B cell (primary cell): ENCODE results near the gene MAP2K5. TPM values are rescaled to one million over a fixed set of nuclear protein-coding genes. Genes with fewer than 3 reads are reported as not detected.

ENCODE experiments used
- ATAC-seq: fragments of 200-7000 bp; cut with Tn5 transposase; one replicate; pipeline ENCODE4 v1.10.0; 2021; ENCODE audit warnings: low read depth, mild to moderate bottlenecking, moderate number of reproducible peaks, moderate library complexity
- CTCF ChIA-PET: fragments of 350-600 bp; sonication (Branson Sonifier 250); formaldehyde crosslinking; loops from one replicate; lab custom pipeline; 2021; ENCODE audit warnings: antibody characterized with exemption, inconsistent platforms; lab: Charles Lee
- POLR2A ChIA-PET: fragments of 350-600 bp; sonication (Branson Sonifier 250); formaldehyde crosslinking; loops from one replicate; lab custom pipeline; 2021; ENCODE audit warnings: antibody characterized with exemption; lab: Charles Lee
- DNase-seq: peaks from one replicate; pipeline ENCODE4 v3.0.0; 2013
- H2AFZ ChIP-seq: 2 replicates; pipeline ENCODE4 v1.6.1; 2012; ENCODE audit warnings: mild to moderate bottlenecking, low read depth, low read length; ENCODE audit not compliant: insufficient read depth, poor library complexity, severe bottlenecking
- H3K27ac ChIP-seq, 2 donors: 1 replicate in 1 of 2; 2 replicates in 1 of 2; pipeline ENCODE4 v1.5.1; 2012 to 2013; ENCODE audit warnings: low read length in 2 of 2, mild to moderate bottlenecking in 2 of 2, moderate library complexity in 1 of 2
- H3K27me3 ChIP-seq, 4 experiments: fragments of 200-600 bp in 1 of 4; sonication (generic) in 1 of 4; replicated peaks in 1 of 4; 1 replicate in 2 of 4; 2 replicates in 2 of 4; pipeline versions ENCODE4 v1.6.1 to v1.7.0; 2013 to 2016; ENCODE audit warnings: low read length in 3 of 4, mild to moderate bottlenecking in 2 of 4, mixed read lengths in 1 of 4, moderate library complexity in 1 of 4; ENCODE audit not compliant: insufficient read depth in 4 of 4, control insufficient read depth in 3 of 4; ENCODE audit errors: control extremely low read depth in 1 of 4
- H3K36me3 ChIP-seq, 2 experiments: replicated peaks in 1 of 2; 1 replicate in 1 of 2; 2 replicates in 1 of 2; pipeline versions ENCODE4 v1.6.1 to v1.7.1; 2013; ENCODE audit warnings: low read length in 1 of 2; ENCODE audit not compliant: insufficient read depth in 2 of 2, control insufficient read depth in 1 of 2; ENCODE audit errors: control extremely low read depth in 1 of 2, extremely low read depth in 1 of 2
- H3K4me1 ChIP-seq, 2 donors: fragments of 200-600 bp in 1 of 2; sonication (generic) in 1 of 2; 1 replicate in 1 of 2; 2 replicates in 1 of 2; pipeline versions ENCODE4 v1.5.1 to v1.6.1; 2013 to 2017; ENCODE audit warnings: low read length in 2 of 2; ENCODE audit not compliant: control insufficient read depth in 2 of 2, insufficient read depth in 2 of 2
- H3K4me2 ChIP-seq: replicated peaks from 2 replicates; pipeline ENCODE3; 2012; ENCODE audit warnings: mild to moderate bottlenecking, low read depth, low read length; ENCODE audit not compliant: poor library complexity, severe bottlenecking
- H3K4me3 ChIP-seq, 5 experiments: fragments of 200-600 bp in 1 of 5; sonication (generic) in 1 of 5; 1 replicate in 3 of 5; 2 replicates in 2 of 5; pipeline versions ENCODE4 v1.5.1 to v1.7.0; 2011 to 2016; ENCODE audit warnings: low read length in 4 of 5, mild to moderate bottlenecking in 4 of 5, low read depth in 2 of 5, control low read depth in 1 of 5, moderate library complexity in 1 of 5; ENCODE audit not compliant: insufficient read depth in 1 of 5; ENCODE audit errors: control extremely low read depth in 1 of 5, extremely low read depth in 1 of 5
- H3K79me2 ChIP-seq: fragments of 200-600 bp; sonication (generic); one replicate; pipeline ENCODE4 v1.6.0; 2016; ENCODE audit warnings: low read length; ENCODE audit not compliant: control insufficient read depth, insufficient read depth
- H3K9ac ChIP-seq: fragments of 200-600 bp; sonication (generic); 2 replicates; pipeline ENCODE4 v1.6.1; 2017; ENCODE audit warnings: mild to moderate bottlenecking, low read length, moderate library complexity
- H3K9me3 ChIP-seq, 3 donors: one replicate each; pipeline versions ENCODE4 v1.6.1 to v1.7.1; 2013; ENCODE audit warnings: low read length in 2 of 3; ENCODE audit not compliant: control insufficient read depth in 2 of 3, insufficient read depth in 1 of 3; ENCODE audit errors: control extremely low read depth in 1 of 3
- H4K20me1 ChIP-seq: 2 replicates; pipeline ENCODE4 v1.6.0; 2012; ENCODE audit warnings: mild to moderate bottlenecking, low read length; ENCODE audit not compliant: insufficient read depth, control insufficient read depth, poor library complexity, severe bottlenecking
- H3K27ac Mint-ChIP-seq: one replicate; pipeline ENCODE4 v1.8.0; 2021; ENCODE audit warnings: mixed read lengths
- H3K27me3 Mint-ChIP-seq: one replicate; pipeline ENCODE4 v1.8.0; 2021; ENCODE audit warnings: mixed read lengths
- H3K4me1 Mint-ChIP-seq: one replicate; pipeline ENCODE4 v1.8.0; 2021; ENCODE audit warnings: mixed read lengths
- H3K4me3 Mint-ChIP-seq: one replicate; pipeline ENCODE4 v1.8.0; 2021; ENCODE audit warnings: mixed read lengths
- H3K9me3 Mint-ChIP-seq: one replicate; pipeline ENCODE4 v1.8.0; 2022; ENCODE audit warnings: mixed read lengths; ENCODE audit not compliant: insufficient read depth
- CTCF ChIP-seq: fragments of 200-600 bp; IDR thresholded peaks from one replicate; pipeline ENCODE4 v1.8.0; 2022; ENCODE audit warnings: antibody characterized with exemption, mild to moderate bottlenecking
- EZH2 ChIP-seq: IDR thresholded peaks from 2 replicates; pipeline ENCODE4 v1.6.1; 2012; ENCODE audit warnings: borderline replicate concordance, low read depth, mild to moderate bottlenecking, moderate library complexity, low read length; ENCODE audit not compliant: insufficient read depth, poor library complexity, severe bottlenecking
- WGBS: methylation state at CpG from one replicate; pipeline ENCODE4 v1.1.5; 2013; ENCODE audit warnings: missing lambda C conversion rate; ENCODE audit not compliant: insufficient coverage; 5-methylcytosine and 5-hydroxymethylcytosine counted together
- intact Hi-C: fragments of 100-400 bp; cut with micrococcal nuclease; formaldehyde crosslinking; loops from one replicate; pipeline ENCODE4 v1.10.0; 2022
- polyA plus RNA-seq: library from polyadenylated mRNA; depleted of rRNA; stranded (reverse); fragments of >200 nt; gene quantifications from 2 replicates; pipeline ENCODE4 v1.2.3, GENCODE V29; 2012
- total RNA-seq, 2 donors: library from RNA; stranded (reverse); fragments of 120-200 nt in 1 of 2; gene quantifications; 1 replicate in 1 of 2; 2 replicates in 1 of 2; pipeline versions ENCODE4 v1.2.3 to v1.2.4, GENCODE V29; 2013 to 2022

Gene MAP2K5
- total and polyA plus RNA-seq, 2 donors (not counting 1 experiment from before 2014, with no cell fraction given): 11.1 to 40.0 TPM

GRCh38 chr15:67816668-67817067 lies 274.2 kb downstream of the MAP2K5 start:
- Histone ChIP-seq H3K4me2 (no peak overlapping the region), H3K9me3 (peaks cover 6 to 47% (median 7%) of the 10 kb centered on the region in 3 donors), H2AFZ (no peak overlapping the region), H3K27ac (no peak overlapping the region), H3K79me2 (no peaks in the 10 kb centered on the region), H3K36me3 (no peaks in the 10 kb centered on the region), H3K27me3 (peaks cover 0 to 60% (median 31%) of the 10 kb centered on the region in 4 experiments), H3K4me3 (no peak overlapping the region), H4K20me1 (peaks cover 9% of the 10 kb centered on the region), H3K9ac (no peak overlapping the region), H3K4me1 (peaks cover 16 to 22% of the 10 kb centered on the region in 2 donors)
- H3K4me3 Mint-ChIP-seq: no peak overlapping the region
- ATAC-seq: no peak
- intact Hi-C loops: no loop called here
- WGBS: no CpG with 5 or more reads among the region's 3 CpGs
- H3K27ac Mint-ChIP-seq: no peak overlapping the region
- peaks cover 47% of the 10 kb centered on the region for H3K27me3 Mint-ChIP-seq
- no peaks in the 10 kb centered on the region for H3K9me3 Mint-ChIP-seq
- ChIA-PET POLR2A (no interaction called here), CTCF (no interaction called here)
- TF ChIP-seq EZH2 (no peak), CTCF (no peak)
- H3K4me1 Mint-ChIP-seq: peaks cover 10% of the 10 kb centered on the region
- DNase-seq: no peak

- Mint-ChIP-seq H3K4me3 (no peak overlapping the region), H3K4me1 (peaks cover 24% of the 10 kb centered on the region), H3K27me3 (peaks cover 53% of the 10 kb centered on the region), H3K27ac (no peak overlapping the region), H3K9me3 (no peaks in the 10 kb centered on the region)
- Histone ChIP-seq H3K27ac (no peak overlapping the region), H3K9me3 (peaks cover 6 to 61% (median 7%) of the 10 kb centered on the region in 3 donors), H3K4me2 (no peak overlapping the region), H3K4me1 (peaks cover 29 to 37% of the 10 kb centered on the region in 2 donors), H3K79me2 (no peaks in the 10 kb centered on the region), H2AFZ (no peak overlapping the region), H3K9ac (no peak overlapping the region), H3K27me3 (peaks cover 0 to 67% (median 44%) of the 10 kb centered on the region in 4 experiments), H4K20me1 (peaks cover 17% of the 10 kb centered on the region), H3K4me3 (no peak overlapping the region), H3K36me3 (no peaks in the 10 kb centered on the region)
- TF ChIP-seq EZH2: no peak
- no peak for TF ChIP-seq CTCF
- ChIA-PET POLR2A (interaction anchor here (0.6 kb wide), 1 partner anchor 33 kb away, joined by 3 read pairs; no protein-coding TSS in a partner anchor), CTCF (interaction anchor here (1.0 to 16.8 kb wide), 3 partner anchors 11 to 35 kb away, joined by 3 to 237 read pairs (median 4); no protein-coding TSS in a partner anchor)
- DNase-seq: no peak
- WGBS: 73% methylated on average over 2 of the region's 3 CpGs
- intact Hi-C loops: no loop called here
- ATAC-seq: no peak
These were observed 276.0 kb downstream of the MAP2K5 start for GRCh38 chr15:67818464-67818863.
